ENCODE measurements around the gene STK11. TPM values are rescaled to one million over a fixed set of nuclear protein-coding genes. Genes with fewer than 3 reads are reported as not detected.

Gene STK11
- total RNA-seq, 3 donors from 2014 or later: 69.6 to 86.6 (median 76.3) TPM

- intact Hi-C loops (cut with DNase I, micrococcal nuclease): no loop called here
- H3K4me1 ChIP-seq (ENCODE audit: low read depth): peaks cover 22% of the 10 kb centered on the region
- H3K9me3 ChIP-seq: no peaks in the 10 kb centered on the region
- no peak for TF ChIP-seq CTCF (IDR thresholded peaks at IDR 0.05)
- ATAC-seq (peak; percentile 54), DNase-seq (no peak)
- H3K36me3 ChIP-seq (ENCODE audit: low read depth): peaks cover 3% of the 10 kb centered on the region
- no peak overlapping the region for H3K4me3 ChIP-seq
Measured at GRCh38 chr19:1231729-1232637, 26.4 kb downstream of the STK11 start.

- DNase-seq (no peak), ATAC-seq (peak; percentile 24)
- no peak overlapping the region for H3K4me3 ChIP-seq
- H3K9me3 ChIP-seq: no peaks in the 10 kb centered on the region
- no peak for TF ChIP-seq CTCF (IDR thresholded peaks at IDR 0.05)
- H3K4me1 ChIP-seq (ENCODE audit: low read depth): peaks cover 27% of the 10 kb centered on the region
- peaks cover 1% of the 10 kb centered on the region for H3K36me3 ChIP-seq (ENCODE audit: low read depth)
- intact Hi-C loops (cut with DNase I, micrococcal nuclease): no loop called here
Measured at GRCh38 chr19:1232652-1233072, 27.1 kb downstream of the STK11 start.

GRCh38 chr19:1233115-1233667 is 27.6 kb downstream of the STK11 start:
- ATAC-seq (peak; percentile 25), DNase-seq (no peak)
- Histone ChIP-seq H3K36me3 (ENCODE audit: low read depth) (no peaks in the 10 kb centered on the region), H3K4me1 (ENCODE audit: low read depth) (peaks cover 27% of the 10 kb centered on the region), H3K9me3 (no peaks in the 10 kb centered on the region), H3K4me3 (no peak overlapping the region)
- intact Hi-C loops (cut with DNase I, micrococcal nuclease): no loop called here
- TF ChIP-seq CTCF (IDR thresholded peaks at IDR 0.05): no peak

GRCh38 chr19:1234051-1234954 is 28.7 kb downstream of the STK11 start:
- Histone ChIP-seq H3K4me1 (ENCODE audit: low read depth) (peaks cover 27% of the 10 kb centered on the region), H3K4me3 (no peak overlapping the region), H3K9me3 (no peaks in the 10 kb centered on the region), H3K36me3 (ENCODE audit: low read depth) (no peaks in the 10 kb centered on the region)
- intact Hi-C loops (cut with DNase I, micrococcal nuclease): no loop called here
- no peak for DNase-seq
- peak; percentile 15 for ATAC-seq
- no peak for TF ChIP-seq CTCF (IDR thresholded peaks at IDR 0.05)

- Histone ChIP-seq H3K4me3 (no peak overlapping the region), H3K4me1 (ENCODE audit: low read depth) (peaks cover 27% of the 10 kb centered on the region), H3K36me3 (ENCODE audit: low read depth) (no peaks in the 10 kb centered on the region), H3K9me3 (no peaks in the 10 kb centered on the region)
- DNase-seq (no peak), ATAC-seq (no peak)
- intact Hi-C loops (cut with DNase I, micrococcal nuclease): no loop called here
- no peak for TF ChIP-seq CTCF (IDR thresholded peaks at IDR 0.05)
Measured at GRCh38 chr19:1234955-1235380, 29.4 kb downstream of the STK11 start.

Data from mucosa of descending colon (tissue), 3 donors.